Muscle layer of colon (tissue), 2 donors: ENCODE results near the gene PIK3C2B.

Experiments
- H3K27ac ChIP-seq: one replicate; pipeline ENCODE4 v1.7.0; 2013; ENCODE audit warnings: low read depth, mild to moderate bottlenecking, low read length, moderate library complexity
- H3K27me3 ChIP-seq, 2 donors: one replicate each; pipeline ENCODE4 v1.7.0; 2013; ENCODE audit warnings: low read length in 2 of 2, mild to moderate bottlenecking in 2 of 2; ENCODE audit not compliant: insufficient read depth in 2 of 2, control insufficient read depth in 1 of 2
- H3K36me3 ChIP-seq: one replicate; pipeline ENCODE4 v1.7.0; 2013; ENCODE audit warnings: mild to moderate bottlenecking, low read length; ENCODE audit not compliant: insufficient read depth
- H3K4me1 ChIP-seq: one replicate; pipeline ENCODE4 v1.7.0; 2013; ENCODE audit warnings: mild to moderate bottlenecking, low read length; ENCODE audit not compliant: insufficient read depth
- H3K4me3 ChIP-seq, 2 donors: one replicate each; pipeline ENCODE4 v1.7.0; 2013; ENCODE audit warnings: low read length in 2 of 2, low read depth in 1 of 2, mild to moderate bottlenecking in 1 of 2, moderate library complexity in 1 of 2
- H3K9ac ChIP-seq: one replicate; pipeline ENCODE4 v1.7.0; 2013; ENCODE audit warnings: low read length
- H3K9me3 ChIP-seq: one replicate; pipeline ENCODE4 v1.7.0; 2013; ENCODE audit warnings: mild to moderate bottlenecking, low read length
- donor health status: abdominal sarcoma.
- donor health status: Adenocarcinoma of cecum.

PIK3C2B gene

GRCh38 chr1:204446413-204447111 is 48.0 kb downstream of the PIK3C2B start:
- Histone ChIP-seq H3K9me3 (no peaks in the 10 kb centered on the region), H3K4me1 (peaks cover 15% of the 10 kb centered on the region), H3K9ac (peak overlapping the region; percentile 45), H3K4me3 (no peak overlapping the region), H3K27ac (no peak overlapping the region), H3K27me3 (no peaks in the 10 kb centered on the region), H3K36me3 (peaks cover 85% of the 10 kb centered on the region)

- H3K4me3 ChIP-seq: no peak overlapping the region
- H3K27ac ChIP-seq: no peak overlapping the region
- H3K9ac ChIP-seq: no peak overlapping the region
- H3K36me3 ChIP-seq: peaks cover 85% of the 10 kb centered on the region
- peaks cover 10% of the 10 kb centered on the region for H3K4me1 ChIP-seq
- H3K27me3 ChIP-seq: no peaks in the 10 kb centered on the region
- no peaks in the 10 kb centered on the region for H3K9me3 ChIP-seq
These were observed 48.7 kb downstream of the PIK3C2B start for GRCh38 chr1:204445860-204446412.
